ENCODE measurements around the gene ADAMTS6. TPM values are rescaled to one million over a fixed set of nuclear protein-coding genes. Genes with fewer than 3 reads are reported as not detected.

The ADAMTS6 gene, protein sequence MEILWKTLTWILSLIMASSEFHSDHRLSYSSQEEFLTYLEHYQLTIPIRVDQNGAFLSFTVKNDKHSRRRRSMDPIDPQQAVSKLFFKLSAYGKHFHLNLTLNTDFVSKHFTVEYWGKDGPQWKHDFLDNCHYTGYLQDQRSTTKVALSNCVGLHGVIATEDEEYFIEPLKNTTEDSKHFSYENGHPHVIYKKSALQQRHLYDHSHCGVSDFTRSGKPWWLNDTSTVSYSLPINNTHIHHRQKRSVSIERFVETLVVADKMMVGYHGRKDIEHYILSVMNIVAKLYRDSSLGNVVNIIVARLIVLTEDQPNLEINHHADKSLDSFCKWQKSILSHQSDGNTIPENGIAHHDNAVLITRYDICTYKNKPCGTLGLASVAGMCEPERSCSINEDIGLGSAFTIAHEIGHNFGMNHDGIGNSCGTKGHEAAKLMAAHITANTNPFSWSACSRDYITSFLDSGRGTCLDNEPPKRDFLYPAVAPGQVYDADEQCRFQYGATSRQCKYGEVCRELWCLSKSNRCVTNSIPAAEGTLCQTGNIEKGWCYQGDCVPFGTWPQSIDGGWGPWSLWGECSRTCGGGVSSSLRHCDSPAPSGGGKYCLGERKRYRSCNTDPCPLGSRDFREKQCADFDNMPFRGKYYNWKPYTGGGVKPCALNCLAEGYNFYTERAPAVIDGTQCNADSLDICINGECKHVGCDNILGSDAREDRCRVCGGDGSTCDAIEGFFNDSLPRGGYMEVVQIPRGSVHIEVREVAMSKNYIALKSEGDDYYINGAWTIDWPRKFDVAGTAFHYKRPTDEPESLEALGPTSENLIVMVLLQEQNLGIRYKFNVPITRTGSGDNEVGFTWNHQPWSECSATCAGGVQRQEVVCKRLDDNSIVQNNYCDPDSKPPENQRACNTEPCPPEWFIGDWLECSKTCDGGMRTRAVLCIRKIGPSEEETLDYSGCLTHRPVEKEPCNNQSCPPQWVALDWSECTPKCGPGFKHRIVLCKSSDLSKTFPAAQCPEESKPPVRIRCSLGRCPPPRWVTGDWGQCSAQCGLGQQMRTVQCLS (N-terminal part only)
- 0.03 to 0.08 TPM (median 0.06 TPM) in 4 of 5 replicates, not detected in the other for total RNA-seq (2022; extraction: Qiagen RNA extraction)

GRCh38 chr5:65481635-65482295, at the start of gene ADAMTS6:
Gene ADAMTS6, minus strand, starts transcription at chr5:65481920. Its CDS starts 8,247 bp downstream, at chr5:65473673.

Other genes with a start within 250 kb of the ADAMTS6 start
- gene CENPK, start 81.2 kb upstream of the ADAMTS6 start, total RNA-seq (2022; extraction: Qiagen RNA extraction), result 24.2 to 31.2 TPM (median 25.5 TPM) in 5 replicates
- gene PPWD1, start 81.4 kb upstream of the ADAMTS6 start, total RNA-seq (2022; extraction: Qiagen RNA extraction), result 15.5 to 19.2 TPM (median 17.0 TPM) in 5 replicates
- 5.1 to 9.4 TPM (median 7.0 TPM) in 5 replicates for gene TRIM23, start 142.4 kb upstream of the ADAMTS6 start, total RNA-seq (2022; extraction: Qiagen RNA extraction)
- gene SHLD3, start 143.1 kb upstream of the ADAMTS6 start, total RNA-seq (2022; extraction: Qiagen RNA extraction), result 1.9 to 2.7 TPM (median 2.1 TPM) in 5 replicates
- gene TRAPPC13, start 143.1 kb upstream of the ADAMTS6 start, total RNA-seq (2022; extraction: Qiagen RNA extraction), result 12.1 to 14.7 TPM (median 13.2 TPM) in 5 replicates
- 5.8 to 7.9 TPM (median 6.9 TPM) in 5 replicates for gene SGTB, start 240.2 kb upstream of the ADAMTS6 start, total RNA-seq (2022; extraction: Qiagen RNA extraction)
- gene NLN, start 240.3 kb upstream of the ADAMTS6 start, total RNA-seq (2022; extraction: Qiagen RNA extraction), result 50.4 to 76.6 TPM (median 61.3 TPM) in 5 replicates